IMR-90 (cell line): ENCODE measurements around the gene GALNT16. TPM values are rescaled to one million over a fixed set of nuclear protein-coding genes. Genes with fewer than 3 reads are reported as not detected.

Experiments used
- ATAC-seq: fragments of 200-7000 bp; cut with Tn5 transposase; 2 replicates; pipeline ENCODE4 v1.9.1; 2020; ENCODE audit warnings: low read depth, mild to moderate bottlenecking, moderate library complexity
- BruUV-seq: library from RNA; stranded (reverse); fragments of 400-500 nt; replicated peaks from 2 replicates; lab custom pipeline; 2021; lab: Mats Ljungman, UMichigan
- CTCF ChIA-PET: fragments of 300-600 bp; formaldehyde crosslinking; extraction: SDS; loops from one replicate; lab custom pipeline; 2021; ENCODE audit warnings: antibody characterized with exemption; lab: Yijun Ruan, JAX
- POLR2A ChIA-PET: fragments of 300-600 bp; sonication (Branson Sonifier 250); formaldehyde crosslinking; loops from one replicate; lab custom pipeline; 2022; ENCODE audit warnings: antibody characterized with exemption; ENCODE audit not compliant: unreplicated experiment; lab: Charles Lee
- DNase-seq: peaks from one replicate; pipeline ENCODE4 v3.0.0; 2013
- H2AFZ ChIP-seq: replicated peaks from 2 replicates; pipeline ENCODE3; 2013; ENCODE audit warnings: low read length, mild to moderate bottlenecking; ENCODE audit not compliant: poor library complexity
- H2AK5ac ChIP-seq: 2 replicates; pipeline ENCODE4 v1.6.1; 2013; ENCODE audit warnings: low read depth, low read length, inconsistent platforms
- H2AK9ac ChIP-seq: replicated peaks from 2 replicates; pipeline ENCODE3; 2013; ENCODE audit warnings: mild to moderate bottlenecking, low read depth, low read length, moderate library complexity; ENCODE audit not compliant: poor library complexity
- H2BK120ac ChIP-seq: 2 replicates; pipeline ENCODE4 v1.6.1; 2013; ENCODE audit warnings: low read depth, low read length, inconsistent platforms
- H2BK15ac ChIP-seq: 3 replicates; pipeline ENCODE4 v1.6.1; 2013; ENCODE audit warnings: low read depth, low read length, inconsistent platforms
- H2BK20ac ChIP-seq: 2 replicates; pipeline ENCODE4 v1.6.1; 2013; ENCODE audit warnings: low read depth, mild to moderate bottlenecking, inconsistent platforms, low read length, moderate library complexity
- H2BK5ac ChIP-seq: 2 replicates; pipeline ENCODE4 v1.6.1; 2013; ENCODE audit warnings: mild to moderate bottlenecking, low read depth, low read length, inconsistent platforms; ENCODE audit not compliant: poor library complexity, severe bottlenecking
- H3K14ac ChIP-seq: replicated peaks from 2 replicates; pipeline ENCODE4 v1.6.1; 2013; ENCODE audit warnings: low read depth, low read length, inconsistent platforms
- H3K18ac ChIP-seq: 2 replicates; pipeline ENCODE4 v1.6.1; 2013; ENCODE audit warnings: low read depth, low read length, control low read depth
- H3K23ac ChIP-seq: 2 replicates; pipeline ENCODE4 v1.6.1; 2013; ENCODE audit warnings: low read depth, low read length, inconsistent platforms
- H3K27ac ChIP-seq: 2 replicates; pipeline ENCODE4 v1.5.1; 2013; ENCODE audit warnings: mild to moderate bottlenecking, control low read depth, low read length; ENCODE audit not compliant: insufficient read depth
- H3K27me3 ChIP-seq: 2 replicates; pipeline ENCODE4 v1.6.1; 2013; ENCODE audit warnings: low read length; ENCODE audit not compliant: control insufficient read depth, insufficient read depth
- H3K36me3 ChIP-seq: 2 replicates; pipeline ENCODE4 v1.6.1; 2013; ENCODE audit warnings: low read length, mixed read lengths; ENCODE audit not compliant: control insufficient read depth, insufficient read depth
- H3K4ac ChIP-seq: 2 replicates; pipeline ENCODE4 v1.6.1; 2013; ENCODE audit warnings: low read depth, low read length, inconsistent platforms
- H3K4me1 ChIP-seq: 2 replicates; pipeline ENCODE4 v1.6.1; 2013; ENCODE audit warnings: low read length, mixed read lengths; ENCODE audit not compliant: control insufficient read depth, insufficient read depth
- H3K4me2 ChIP-seq: 2 replicates; pipeline ENCODE4 v1.6.1; 2013; ENCODE audit warnings: low read depth, mild to moderate bottlenecking, control low read depth, low read length, moderate library complexity
- H3K4me3 ChIP-seq: 2 replicates; pipeline ENCODE4 v1.5.1; 2013; ENCODE audit warnings: low read depth, mild to moderate bottlenecking, control low read depth, low read length, moderate library complexity; ENCODE audit not compliant: insufficient read depth
- H3K56ac ChIP-seq: 2 replicates; pipeline ENCODE4 v1.6.1; 2013; ENCODE audit warnings: low read length, inconsistent platforms; ENCODE audit not compliant: insufficient read depth; ENCODE audit errors: extremely low read depth
- H3K79me1 ChIP-seq, 2 experiments: 2 replicates each; pipeline ENCODE4 v1.6.1; 2013; ENCODE audit warnings: low read length in 2 of 2, inconsistent platforms in 1 of 2, low read depth in 1 of 2
- H3K9ac ChIP-seq: 2 replicates; pipeline ENCODE4 v1.6.1; 2013; ENCODE audit warnings: low read depth, low read length, control low read depth
- H3K9me1 ChIP-seq: 2 replicates; pipeline ENCODE4 v1.6.1; 2013; ENCODE audit warnings: low read length, inconsistent platforms; ENCODE audit not compliant: insufficient read depth
- H3K9me3 ChIP-seq: 2 replicates; pipeline ENCODE4 v1.6.1; 2013; ENCODE audit warnings: low read length; ENCODE audit not compliant: control insufficient read depth, insufficient read depth
- H4K20me1 ChIP-seq: 2 replicates; pipeline ENCODE4 v1.6.1; 2013; ENCODE audit warnings: low read length, inconsistent platforms; ENCODE audit not compliant: insufficient read depth
- H4K5ac ChIP-seq: 2 replicates; pipeline ENCODE4 v1.6.1; 2013; ENCODE audit warnings: mild to moderate bottlenecking, low read depth, low read length, control low read depth
- H4K8ac ChIP-seq, 2 experiments: 2 replicates each; pipeline ENCODE4 v1.6.1; 2013; ENCODE audit warnings: low read depth in 2 of 2, low read length in 2 of 2, control low read depth in 1 of 2, inconsistent platforms in 1 of 2
- H4K91ac ChIP-seq: 2 replicates; pipeline ENCODE4 v1.6.1; 2013; ENCODE audit warnings: low read depth, low read length, inconsistent platforms; ENCODE audit not compliant: insufficient read depth
- BHLHE40 ChIP-seq: fragments of 150-350 bp; IDR thresholded peaks from 2 replicates; pipeline ENCODE4 v1.6.1; 2016; ENCODE audit warnings: mild to moderate bottlenecking, low read depth, low read length
- CEBPB ChIP-seq: IDR thresholded peaks from 2 replicates; pipeline ENCODE4 v1.6.1; 2012; ENCODE audit warnings: low read depth, low read length, improper control_type of control experiment
- CHD1 ChIP-seq: IDR thresholded peaks from 2 replicates; pipeline ENCODE4 v1.6.1; 2012; ENCODE audit warnings: low read depth, low read length, improper control_type of control experiment
- CTCF ChIP-seq: conservative IDR thresholded peaks from 2 replicates; pipeline ENCODE4 v1.5.1; 2012; ENCODE audit warnings: mild to moderate bottlenecking, low read depth, low read length, improper control_type of control experiment
- FOS ChIP-seq: fragments of 150-350 bp; IDR thresholded peaks from 2 replicates; pipeline ENCODE4 v1.6.1; 2016; ENCODE audit warnings: low read depth, low read length
- MAFK ChIP-seq: IDR thresholded peaks from 2 replicates; pipeline ENCODE4 v1.6.1; 2012; ENCODE audit warnings: low read depth, low read length, improper control_type of control experiment
- MAZ ChIP-seq: IDR thresholded peaks from 2 replicates; pipeline ENCODE4 v1.6.1; 2012; ENCODE audit warnings: low read depth, mild to moderate bottlenecking, low read length, improper control_type of control experiment, moderate library complexity, borderline replicate concordance
- MXI1 ChIP-seq: IDR thresholded peaks from 2 replicates; pipeline ENCODE4 v1.6.1; 2012; ENCODE audit warnings: low read depth, mild to moderate bottlenecking, low read length, moderate library complexity, borderline replicate concordance
- RCOR1 ChIP-seq: IDR thresholded peaks from 2 replicates; pipeline ENCODE4 v1.6.1; 2012; ENCODE audit warnings: mild to moderate bottlenecking, low read length, improper control_type of control experiment; ENCODE audit not compliant: insufficient replicate concordance
- RFX5 ChIP-seq: IDR thresholded peaks from 2 replicates; pipeline ENCODE4 v1.8.0; 2012; ENCODE audit warnings: low read depth, mild to moderate bottlenecking, low read length, moderate library complexity
- SMC3 ChIP-seq: fragments of 150-350 bp; IDR thresholded peaks from 2 replicates; pipeline ENCODE4 v1.6.1; 2016; ENCODE audit warnings: low read depth, mild to moderate bottlenecking, antibody characterized with exemption, low read length, moderate library complexity
- USF2 ChIP-seq: fragments of 150-350 bp; IDR thresholded peaks from 2 replicates; pipeline ENCODE4 v1.6.1; 2017; ENCODE audit warnings: mild to moderate bottlenecking, antibody characterized with exemption, low read length, low read depth
- WGBS, 2 experiments: methylation state at CpG; one replicate each; pipeline versions ENCODE4 v1.1.5 to v1.1.7; 2013; ENCODE audit warnings: missing lambda C conversion rate in 2 of 2; ENCODE audit not compliant: insufficient read length in 1 of 2; ENCODE audit errors: extremely low coverage in 2 of 2; 5-methylcytosine and 5-hydroxymethylcytosine counted together
- dilution Hi-C: fragments of 300-500 bp; cut with HindIII; formaldehyde crosslinking; loops from one replicate; pipeline ENCODE4 v1.14.3; 2018; ENCODE audit warnings: low sequenced_read_pairs; ENCODE audit not compliant: unreplicated experiment
- in situ Hi-C: fragments of 300-500 bp; cut with MboI; formaldehyde crosslinking; loops from 3 replicates; pipeline ENCODE4 v1.14.3; 2019; ENCODE audit warnings: low sequenced_read_pairs, inconsistent platforms, mixed read lengths
- intact Hi-C: fragments of 100-400 bp; cut with micrococcal nuclease; formaldehyde crosslinking; loops from 2 replicates; pipeline ENCODE4 v1.10.0; 2022
- polyA plus RNA-seq, 3 experiments: library from polyadenylated mRNA; depleted of rRNA; stranded (reverse); fragments of >200 nt; gene quantifications; 2 replicates each; pipeline ENCODE4 v1.2.3, GENCODE V29; 2012; ENCODE audit warnings: low replicate concordance in 1 of 3
- total RNA-seq: library from RNA; depleted of rRNA; stranded (reverse); fragments of >200 nt; gene quantifications from 2 replicates; pipeline ENCODE4 v1.2.3, GENCODE V29; 2012
- TF ChIP-seq, protein P1 (sequence below): fragments of 150-350 bp; IDR thresholded peaks from 2 replicates; pipeline ENCODE4 v1.6.1; 2016; ENCODE audit warnings: low read depth, mild to moderate bottlenecking, low read length, moderate library complexity, borderline replicate concordance

Gene GALNT16
- total and polyA plus RNA-seq, 2 of the 4 experiments (the other 2 are of a cell fraction): 0.36 to 1.5 TPM

DNA sequence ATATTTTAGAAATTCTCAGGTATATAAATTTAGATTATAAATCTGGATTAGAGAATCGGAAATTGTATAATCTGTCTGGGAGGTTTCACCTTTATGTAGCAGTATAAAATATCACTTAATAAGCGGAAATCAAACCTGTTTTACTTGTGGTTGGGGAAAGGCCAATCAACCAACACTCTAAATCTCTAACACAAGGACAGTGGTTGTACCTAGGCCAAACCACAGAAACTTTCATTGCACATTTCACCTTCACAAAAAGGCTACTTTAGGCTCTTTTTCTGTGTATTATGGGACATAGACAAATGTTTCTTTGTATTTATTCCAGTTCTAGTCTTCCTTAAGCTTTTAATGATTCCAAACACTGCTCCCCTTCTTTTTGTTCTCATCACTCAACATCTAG, 118.3 kb downstream of the GALNT16 start:
- Histone ChIP-seq H3K18ac (no peak overlapping the region), H4K91ac (no peak overlapping the region), H3K4me1 (no peaks in the 10 kb centered on the region), H2AK5ac (no peak overlapping the region), H2BK15ac (no peak overlapping the region), H3K79me1 (peaks cover 19 to 24% of the 10 kb centered on the region in 2 experiments), H2AK9ac (no peak overlapping the region), H3K9me3 (no peaks in the 10 kb centered on the region), H3K27ac (no peak overlapping the region), H4K8ac (no peak overlapping the region), H3K9ac (no peak overlapping the region), H2AFZ (no peak overlapping the region), H3K4me3 (no peak overlapping the region), H3K27me3 (no peaks in the 10 kb centered on the region), H4K5ac (no peak overlapping the region), H2BK5ac (no peak overlapping the region), H3K4me2 (no peak overlapping the region), H4K20me1 (peaks cover 22% of the 10 kb centered on the region; the same call in 1 of the 2 replicates), H3K9me1 (no peaks in the 10 kb centered on the region; the same call in 1 of the 2 replicates), H3K36me3 (peaks cover 25% of the 10 kb centered on the region), H3K23ac (no peak overlapping the region), H3K14ac (no peak overlapping the region), H2BK20ac (no peak overlapping the region), H3K56ac (no peak overlapping the region), H3K4ac (no peak overlapping the region), H2BK120ac (no peak overlapping the region)
- TF ChIP-seq BHLHE40 (no peak), MXI1 (no peak), MAFK (no peak), CTCF (no peak), MAZ (no peak), RFX5 (no peak), CHD1 (no peak), FOS (no peak), CEBPB (no peak), SMC3 (no peak), USF2 (no peak), RCOR1 (no peak)
- TF ChIP-seq, protein P1, sequence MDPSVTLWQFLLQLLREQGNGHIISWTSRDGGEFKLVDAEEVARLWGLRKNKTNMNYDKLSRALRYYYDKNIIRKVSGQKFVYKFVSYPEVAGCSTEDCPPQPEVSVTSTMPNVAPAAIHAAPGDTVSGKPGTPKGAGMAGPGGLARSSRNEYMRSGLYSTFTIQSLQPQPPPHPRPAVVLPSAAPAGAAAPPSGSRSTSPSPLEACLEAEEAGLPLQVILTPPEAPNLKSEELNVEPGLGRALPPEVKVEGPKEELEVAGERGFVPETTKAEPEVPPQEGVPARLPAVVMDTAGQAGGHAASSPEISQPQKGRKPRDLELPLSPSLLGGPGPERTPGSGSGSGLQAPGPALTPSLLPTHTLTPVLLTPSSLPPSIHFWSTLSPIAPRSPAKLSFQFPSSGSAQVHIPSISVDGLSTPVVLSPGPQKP: no peak
- DNase-seq (no peak), ATAC-seq (no peak)
- BruUV-seq: no TSS peak
- WGBS, 2 experiments: no CpG with 5 or more reads among the region's 2 CpGs
- CTCF ChIA-PET: no interaction called here
- in situ Hi-C loops (no loop called here), intact Hi-C loops (no loop called here), dilution Hi-C loops (no loop called here)
- POLR2A ChIA-PET: no interaction called here
